HCT116 (cell line): ENCODE results near the gene HSH2D. TPM values are rescaled to one million over a fixed set of nuclear protein-coding genes. Genes with fewer than 3 reads are reported as not detected.
A peak's percentile ranks its signal among the peaks of the same experiment; 100 is the strongest.

Source experiments
- ATAC-seq: fragments of 200-7000 bp; cut with Tn5 transposase; 2 replicates; pipeline ENCODE4 v1.9.1; 2020; ENCODE audit warnings: mild to moderate bottlenecking, moderate library complexity
- BruUV-seq: library from RNA; stranded (reverse); fragments of 400-500 nt; replicated peaks from 2 replicates; lab custom pipeline; 2021; lab: Mats Ljungman, UMichigan
- CTCF ChIA-PET: fragments of 300-600 bp; sonication (Branson Sonifier 250); formaldehyde crosslinking; loops from one replicate; lab custom pipeline; 2021; ENCODE audit warnings: antibody characterized with exemption; lab: Charles Lee
- POLR2A ChIA-PET: fragments of 300-600, 350-600 bp; sonication (Branson Sonifier 250); formaldehyde crosslinking; loops from one replicate; lab custom pipeline; 2021; ENCODE audit warnings: antibody characterized with exemption; lab: Charles Lee
- RAD21 ChIA-PET, 2 experiments: fragments of 300-600 bp; sonication (Branson Sonifier 250); formaldehyde crosslinking; loops; one replicate each; lab custom pipeline; 2023; ENCODE audit warnings: low total read pairs in 2 of 2; ENCODE audit not compliant: uncharacterized antibody in 2 of 2, unreplicated experiment in 2 of 2, low non-redundant PET in 1 of 2; lab: Charles Lee
- DNase-seq: peaks from one replicate; pipeline ENCODE4 v3.0.0-alpha.2; 2010; ENCODE audit warnings: low read depth, low spot score
- H2AFZ ChIP-seq: fragments of 200-600 bp; shearing (Covaris generic), sonication (generic); 2 replicates; pipeline ENCODE4 v1.6.1; 2017; ENCODE audit warnings: low read depth, mixed run types, mixed read lengths, antibody characterized with exemption, low read length; ENCODE audit not compliant: poor library complexity, severe bottlenecking
- H3K27ac ChIP-seq: 2 replicates; pipeline ENCODE4 v1.5.1; 2012; ENCODE audit warnings: low read depth, low read length
- H3K27me3 ChIP-seq: fragments of 200-600 bp; sonication (generic); 2 replicates; pipeline ENCODE4 v1.6.1; 2016; ENCODE audit warnings: mixed run types, low read length, mixed read lengths; ENCODE audit not compliant: insufficient read depth
- H3K36me3 ChIP-seq, 2 experiments: fragments of 200-500 bp in 1 of 2; fragments of 200-600 bp in 1 of 2; sonication (Bioruptor generic) in 1 of 2; sonication (generic) in 1 of 2; 2 replicates each; pipeline versions ENCODE4 v1.5.1 to v1.6.1; 2014 to 2016; ENCODE audit warnings: low read length in 2 of 2, inconsistent platforms in 1 of 2, mixed read lengths in 1 of 2, mixed run types in 1 of 2; ENCODE audit not compliant: insufficient read depth in 2 of 2, control insufficient read depth in 1 of 2
- H3K4me1 ChIP-seq, 2 experiments: fragments of 200-600 bp in 1 of 2; sonication (generic) in 1 of 2; 2 replicates each; pipeline versions ENCODE4 v1.5.1 to v1.6.1; 2012 to 2017; ENCODE audit warnings: low read length in 2 of 2, inconsistent platforms in 1 of 2, mild to moderate bottlenecking in 1 of 2, mixed read lengths in 1 of 2, mixed run types in 1 of 2, moderate library complexity in 1 of 2; ENCODE audit not compliant: insufficient read depth in 2 of 2, control insufficient read depth in 1 of 2
- H3K4me2 ChIP-seq: fragments of 200-600 bp; sonication (generic); 2 replicates; pipeline ENCODE4 v1.6.1; 2017; ENCODE audit warnings: mixed run types, low read length, mixed read lengths
- H3K4me3 ChIP-seq, 2 experiments: fragments of 200-600 bp in 1 of 2; sonication (generic) in 1 of 2; replicated peaks in 1 of 2; 2 replicates each; pipeline ENCODE4 v1.5.1; 2011 to 2016; ENCODE audit warnings: low read length in 2 of 2, control low read depth in 1 of 2, low read depth in 1 of 2, mild to moderate bottlenecking in 1 of 2, mixed read lengths in 1 of 2, mixed run types in 1 of 2
- H3K79me2 ChIP-seq: fragments of 200-600 bp; sonication (generic); 2 replicates; pipeline ENCODE4 v1.6.1; 2017; ENCODE audit warnings: mild to moderate bottlenecking, mixed run types, low read length, moderate library complexity, mixed read lengths; ENCODE audit not compliant: insufficient read depth
- H3K9ac ChIP-seq: fragments of 200-600 bp; sonication (generic); 2 replicates; pipeline ENCODE4 v1.6.1; 2016; ENCODE audit warnings: low read length, mixed read lengths
- H3K9me2 ChIP-seq: fragments of 200-600 bp; sonication (generic), shearing (Covaris generic); 2 replicates; pipeline ENCODE4 v1.6.1; 2017; ENCODE audit warnings: mixed run types, mild to moderate bottlenecking, moderate library complexity; ENCODE audit not compliant: insufficient read depth
- H3K9me3 ChIP-seq, 2 experiments: fragments of 200-500 bp in 1 of 2; fragments of 200-600 bp in 1 of 2; sonication (Bioruptor generic) in 1 of 2; sonication (generic) in 1 of 2; 2 replicates each; pipeline ENCODE4 v1.6.1; 2014 to 2017; ENCODE audit warnings: low read length in 2 of 2, mixed read lengths in 2 of 2, inconsistent platforms in 1 of 2, low read depth in 1 of 2, mild to moderate bottlenecking in 1 of 2, mixed run types in 1 of 2, moderate library complexity in 1 of 2; ENCODE audit not compliant: control insufficient read depth in 1 of 2, insufficient read depth in 1 of 2
- H4K20me1 ChIP-seq: fragments of 200-600 bp; sonication (generic), shearing (Covaris generic); 2 replicates; pipeline ENCODE4 v1.6.1; 2017; ENCODE audit warnings: mixed run types, mild to moderate bottlenecking, moderate library complexity; ENCODE audit not compliant: insufficient read depth
- CEBPB ChIP-seq: IDR thresholded peaks from 2 replicates; pipeline ENCODE4 v1.6.1; 2012; ENCODE audit warnings: low read depth
- EGR1 ChIP-seq: IDR thresholded peaks from 2 replicates; pipeline ENCODE4 v1.6.1; 2012; ENCODE audit warnings: low read depth
- ELF1 ChIP-seq: IDR thresholded peaks from 2 replicates; pipeline ENCODE4 v1.6.1; 2012; ENCODE audit warnings: low read depth, borderline replicate concordance
- EZH2 ChIP-seq: fragments of 200-600 bp; sonication (generic); IDR thresholded peaks from 2 replicates; pipeline ENCODE4 v1.6.1; 2017; ENCODE audit warnings: antibody characterized with exemption, mixed run types
- EZH2phosphoT487 ChIP-seq: fragments of 200-600 bp; IDR thresholded peaks from 2 replicates; pipeline ENCODE4 v1.6.1; 2018; ENCODE audit warnings: antibody characterized with exemption, borderline replicate concordance
- FOSL1 ChIP-seq: IDR thresholded peaks from 2 replicates; pipeline ENCODE4 v1.6.1; 2012; ENCODE audit warnings: low read depth
- JUND ChIP-seq: IDR thresholded peaks from 2 replicates; pipeline ENCODE4 v1.6.1; 2012
- RAD21 ChIP-seq: IDR thresholded peaks from 2 replicates; pipeline ENCODE4 v1.6.1; 2012; ENCODE audit warnings: low read depth, mild to moderate bottlenecking
- SP1 ChIP-seq: IDR thresholded peaks from 2 replicates; pipeline ENCODE4 v1.6.1; 2012; ENCODE audit warnings: low read depth
- TCF7L2 ChIP-seq: IDR thresholded peaks from 2 replicates; pipeline ENCODE4 v1.7.0; 2011; ENCODE audit warnings: borderline replicate concordance, inconsistent platforms; ENCODE audit not compliant: insufficient read depth, insufficient read length; ENCODE audit errors: extremely low read depth
- YY1 ChIP-seq: IDR thresholded peaks from 2 replicates; pipeline ENCODE4 v1.6.1; 2011; ENCODE audit warnings: low read length, low read depth, moderate library complexity, mild to moderate bottlenecking; ENCODE audit not compliant: insufficient replicate concordance; ENCODE audit errors: extremely low read depth
- ZFX ChIP-seq: fragments of 450-650 bp; IDR thresholded peaks from 2 replicates; pipeline ENCODE4 v1.6.1; 2017
- ZNF274 ChIP-seq: fragments of 200-500 bp; sonication (Bioruptor generic); IDR thresholded peaks from 2 replicates; pipeline ENCODE4 v1.6.1; 2014; ENCODE audit warnings: mild to moderate bottlenecking, low read depth, low read length, inconsistent platforms
- intact Hi-C: fragments of 100-400 bp; cut with micrococcal nuclease; formaldehyde crosslinking; loops from 2 replicates; pipeline ENCODE4 v1.10.0; 2022
- total RNA-seq: library from RNA; stranded (reverse); gene quantifications from one replicate; pipeline ENCODE4 v1.2.1, GENCODE V29; 2021; ENCODE audit not compliant: unreplicated experiment
- TF ChIP-seq, protein P1 (sequence below), 3 experiments: fragments of 200-600 bp in 1 of 3; sonication (generic) in 1 of 3; IDR thresholded peaks in 2 of 3; conservative IDR thresholded peaks in 1 of 3; 2 replicates each; pipeline ENCODE4 v1.5.1; 2012 to 2017; ENCODE audit warnings: low read depth in 2 of 3, low read length in 2 of 3, antibody characterized with exemption in 1 of 3, borderline replicate concordance in 1 of 3, control low read depth in 1 of 3, mild to moderate bottlenecking in 1 of 3, mixed read lengths in 1 of 3, mixed run types in 1 of 3, moderate library complexity in 1 of 3; ENCODE audit not compliant: insufficient read depth in 1 of 3
- TF ChIP-seq, protein P2 (sequence below): IDR thresholded peaks from 2 replicates; pipeline ENCODE4 v1.6.1; 2012

HSH2D gene
- total RNA-seq, 1 experiment from 2014 or later: 21.4 TPM

DNA sequence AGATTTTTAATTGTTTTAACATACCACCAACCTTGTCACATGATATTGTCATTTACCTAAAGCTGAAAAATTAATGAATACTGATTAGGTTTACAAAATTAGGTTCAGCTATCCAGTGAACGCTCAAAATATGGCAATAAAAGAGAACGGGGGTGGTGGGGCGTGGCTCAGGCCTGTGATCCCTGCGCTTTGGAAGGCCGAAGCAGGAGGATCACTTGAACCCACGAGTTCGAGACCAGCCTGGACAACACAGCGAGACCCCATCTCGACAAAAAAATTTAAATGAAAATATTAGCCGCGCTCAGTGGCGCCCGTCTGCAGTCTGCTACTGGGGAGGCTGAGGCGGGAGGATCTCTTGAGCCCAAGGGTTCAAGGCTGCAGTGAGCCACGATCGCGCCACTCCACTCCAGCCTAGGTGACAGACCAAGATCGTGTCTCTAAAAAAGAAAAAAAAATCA is 41.2 kb downstream of the HSH2D start:
- ATAC-seq (no peak; the same call in 1 of the 2 replicates), DNase-seq (no peak)
- H3K36me3 ChIP-seq: peaks cover 14 to 17% of the 10 kb centered on the region in 2 experiments; a peak in 3 of 4 replicates
- no peak overlapping the region for H2AFZ ChIP-seq
- peak overlapping the region; percentile 86 for H3K4me2 ChIP-seq
- H3K27ac ChIP-seq: peak overlapping the region; percentile 26
- no peaks in the 10 kb centered on the region for H3K9me2 ChIP-seq
- ChIA-PET CTCF (interaction anchor here (0.6 to 2.0 kb wide), 11 partner anchors 11 to 492 kb away, joined by 3 to 24 read pairs (median 4); partner anchors contain the start of gene AP1M1), RAD21 (interaction anchor here (0.6 to 1.2 kb wide), 2 partner anchors 143 to 203 kb away, joined by 3 to 7 read pairs; no protein-coding TSS in a partner anchor), POLR2A (interaction anchor here (0.9 to 2.0 kb wide), 14 partner anchors 10 to 375 kb away, joined by 3 to 18 read pairs (median 4); partner anchors contain the start of genes AP1M1 and TPM4)
- intact Hi-C loops: loop anchor here (5.0 kb wide), 1 partner anchor 347 kb away; no protein-coding TSS in a partner anchor
- peaks cover 21 to 44% of the 10 kb centered on the region in 2 experiments for H3K4me1 ChIP-seq
- no peaks in the 10 kb centered on the region for H3K27me3 ChIP-seq
- no peaks in the 10 kb centered on the region for H4K20me1 ChIP-seq
- peak overlapping the region; percentile 94 to 97 for H3K4me3 ChIP-seq
- no peak overlapping the region for H3K9ac ChIP-seq
- BruUV-seq: TSS peak; percentile 92
- no peak for TF ChIP-seq ZFX
- TF ChIP-seq SP1: no peak
- H3K79me2 ChIP-seq: peaks cover 28% of the 10 kb centered on the region
- H3K9me3 ChIP-seq: no peaks in the 10 kb centered on the region

DNA sequence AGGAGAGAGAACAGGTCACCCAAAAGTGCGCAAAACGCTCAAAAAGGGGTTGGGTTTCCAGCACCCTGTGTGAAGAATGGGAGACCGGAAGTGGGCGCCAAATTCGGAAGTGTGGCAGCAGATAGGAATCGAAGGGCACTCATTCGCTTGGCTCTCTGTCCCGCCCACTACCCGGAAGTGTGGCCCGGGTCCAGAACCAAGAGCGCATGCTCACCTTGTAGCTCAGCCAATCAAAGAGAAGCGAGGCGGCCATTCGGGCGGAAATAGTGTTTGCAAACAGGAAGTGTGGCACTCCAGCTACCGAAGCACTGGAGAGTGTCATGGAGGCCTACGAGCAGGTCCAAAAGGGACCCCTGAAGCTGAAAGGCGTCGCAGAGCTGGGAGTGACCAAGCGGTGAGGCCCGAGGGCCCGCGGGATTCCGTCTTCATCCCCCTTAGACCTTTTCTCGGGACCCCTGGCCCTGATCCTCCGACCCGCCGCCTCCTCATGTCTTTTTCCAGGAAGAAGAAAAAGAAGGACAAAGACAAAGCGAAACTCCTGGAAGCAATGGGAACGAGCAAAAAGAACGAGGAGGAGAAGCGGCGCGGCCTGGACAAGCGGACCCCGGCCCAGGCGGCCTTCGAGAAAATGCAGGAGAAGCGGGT is 41.8 kb downstream of the HSH2D start, which contains the start of gene FAM32A:
FAM32A (plus strand) TSS at position 288 of the 645 bp plus-strand sequence; CDS start at position 321, 33 bp downstream.
- DNase-seq (peak; percentile 98), ATAC-seq (peak; percentile 88)
- Histone ChIP-seq H3K9me2 (no peaks in the 10 kb centered on the region), H3K79me2 (peaks cover 28% of the 10 kb centered on the region), H3K27me3 (no peaks in the 10 kb centered on the region), H3K9ac (peak within 1 kb of the TSS; percentile 93), H2AFZ (no peak within 1 kb of the TSS), H3K4me3 (peak within 1 kb of the TSS; percentile 94 to 97), H3K9me3 (no peaks in the 10 kb centered on the region), H3K27ac (peak within 1 kb of the TSS; percentile 54), H3K36me3 (peaks cover 20 to 22% of the 10 kb centered on the region in 2 experiments; a peak in 3 of 4 replicates), H4K20me1 (no peaks in the 10 kb centered on the region), H3K4me1 (peaks cover 21 to 41% of the 10 kb centered on the region in 2 experiments), H3K4me2 (peak within 1 kb of the TSS; percentile 86)
- ChIA-PET RAD21 (interaction anchor here (0.6 to 1.2 kb wide), 3 partner anchors 107 to 144 kb away, joined by 3 to 7 read pairs (median 6); no protein-coding TSS in a partner anchor), POLR2A (interaction anchor here (0.9 to 2.0 kb wide), 15 partner anchors 9 to 376 kb away, joined by 3 to 18 read pairs (median 4); partner anchors contain the start of genes AP1M1, CIB3 and TPM4), CTCF (interaction anchor here (0.6 to 2.0 kb wide), 15 partner anchors 9 to 493 kb away, joined by 3 to 24 read pairs (median 4); partner anchors contain the start of genes AP1M1 and RAB8A)
- intact Hi-C loops: no loop called here
- BruUV-seq: no TSS peak
- peak; percentile 93 for TF ChIP-seq YY1
- TF ChIP-seq SP1: peak; percentile 81
- no peak for TF ChIP-seq CEBPB
- TF ChIP-seq, protein P1, sequence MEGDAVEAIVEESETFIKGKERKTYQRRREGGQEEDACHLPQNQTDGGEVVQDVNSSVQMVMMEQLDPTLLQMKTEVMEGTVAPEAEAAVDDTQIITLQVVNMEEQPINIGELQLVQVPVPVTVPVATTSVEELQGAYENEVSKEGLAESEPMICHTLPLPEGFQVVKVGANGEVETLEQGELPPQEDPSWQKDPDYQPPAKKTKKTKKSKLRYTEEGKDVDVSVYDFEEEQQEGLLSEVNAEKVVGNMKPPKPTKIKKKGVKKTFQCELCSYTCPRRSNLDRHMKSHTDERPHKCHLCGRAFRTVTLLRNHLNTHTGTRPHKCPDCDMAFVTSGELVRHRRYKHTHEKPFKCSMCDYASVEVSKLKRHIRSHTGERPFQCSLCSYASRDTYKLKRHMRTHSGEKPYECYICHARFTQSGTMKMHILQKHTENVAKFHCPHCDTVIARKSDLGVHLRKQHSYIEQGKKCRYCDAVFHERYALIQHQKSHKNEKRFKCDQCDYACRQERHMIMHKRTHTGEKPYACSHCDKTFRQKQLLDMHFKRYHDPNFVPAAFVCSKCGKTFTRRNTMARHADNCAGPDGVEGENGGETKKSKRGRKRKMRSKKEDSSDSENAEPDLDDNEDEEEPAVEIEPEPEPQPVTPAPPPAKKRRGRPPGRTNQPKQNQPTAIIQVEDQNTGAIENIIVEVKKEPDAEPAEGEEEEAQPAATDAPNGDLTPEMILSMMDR (IDR thresholded peaks at IDR 0.05 in 2 of 3, conservative IDR thresholded peaks at IDR 0.05 in 1 of 3; ENCODE audit: borderline replicate concordance in 1 of 3, insufficient read depth in 1 of 3, low read depth in 2 of 3, low read length in 2 of 3): 0 out of 6 replicates have a peak, but pooled peaks of 1 of the 3 experiments have one; percentile 12
- no peak; the same call in 1 of the 2 replicates for TF ChIP-seq ZFX
- TF ChIP-seq ZNF274: no peak
- peak; percentile 97 for TF ChIP-seq ELF1
- peak; percentile 66; the same call in 1 of the 2 replicates for TF ChIP-seq EGR1
- TF ChIP-seq RAD21: no peak
- no peak for TF ChIP-seq EZH2
- no peak for TF ChIP-seq FOSL1
- TF ChIP-seq EZH2phosphoT487: no peak
- TF ChIP-seq TCF7L2: no peak
- TF ChIP-seq, protein P2, sequence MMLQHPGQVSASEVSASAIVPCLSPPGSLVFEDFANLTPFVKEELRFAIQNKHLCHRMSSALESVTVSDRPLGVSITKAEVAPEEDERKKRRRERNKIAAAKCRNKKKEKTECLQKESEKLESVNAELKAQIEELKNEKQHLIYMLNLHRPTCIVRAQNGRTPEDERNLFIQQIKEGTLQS: no peak
- TF ChIP-seq JUND: no peak
